ENCODE measurements around the gene ATXN2.
"Not testable (repeated sequence)": the region's sequence is repeated elsewhere in the genome, so short reads cannot be mapped to it uniquely, and the experiment has no call there.

ATXN2 gene

GRCh38 chr12:111586986-111587385 lies 12.1 kb downstream of the ATXN2 start:
- no peaks in the 10 kb centered on the region for H3K9me3 ChIP-seq (ENCODE audit: control insufficient read depth in 1 of 2, low read length in 2 of 2)
- H3K4me3 ChIP-seq (ENCODE audit: low read depth in 1 of 2, low read length in 2 of 2): no peak overlapping the region
- no peaks in the 10 kb centered on the region for H3K36me3 ChIP-seq (ENCODE audit: control insufficient read depth in 1 of 2, insufficient read depth in 2 of 2, low read length in 2 of 2)
- H3K27ac ChIP-seq (ENCODE audit: low read depth, low read length): no peak overlapping the region
- no peaks in the 10 kb centered on the region for H3K27me3 ChIP-seq (ENCODE audit: control insufficient read depth in 1 of 2, insufficient read depth in 2 of 2, low read length in 2 of 2)
- H3K9ac ChIP-seq (ENCODE audit: low read depth in 1 of 2, low read length in 2 of 2): no peak overlapping the region
- H3K4me1 ChIP-seq (ENCODE audit: control insufficient read depth in 1 of 2, insufficient read depth in 2 of 2, low read length in 2 of 2): no peaks in the 10 kb centered on the region

- no peak overlapping the region for H3K27ac ChIP-seq (ENCODE audit: low read depth, low read length)
- H3K4me1 ChIP-seq (ENCODE audit: control insufficient read depth in 1 of 2, insufficient read depth in 2 of 2, low read length in 2 of 2): no peaks in the 10 kb centered on the region
- no peaks in the 10 kb centered on the region for H3K9me3 ChIP-seq (ENCODE audit: control insufficient read depth in 1 of 2, low read length in 2 of 2)
- no peaks in the 10 kb centered on the region for H3K36me3 ChIP-seq (ENCODE audit: control insufficient read depth in 1 of 2, insufficient read depth in 2 of 2, low read length in 2 of 2)
- no peak overlapping the region for H3K4me3 ChIP-seq (ENCODE audit: low read depth in 1 of 2, low read length in 2 of 2)
- no peaks in the 10 kb centered on the region for H3K27me3 ChIP-seq (ENCODE audit: control insufficient read depth in 1 of 2, insufficient read depth in 2 of 2, low read length in 2 of 2)
- no peak overlapping the region for H3K9ac ChIP-seq (ENCODE audit: low read depth in 1 of 2, low read length in 2 of 2)
Observed at GRCh38 chr12:111585690-111586089, 13.4 kb downstream of the ATXN2 start.

GRCh38 chr12:111584959-111585358 lies 14.2 kb downstream of the ATXN2 start:
- H3K27me3 ChIP-seq (ENCODE audit: control insufficient read depth in 1 of 2, insufficient read depth in 2 of 2, low read length in 2 of 2): no peaks in the 10 kb centered on the region
- H3K9ac ChIP-seq (ENCODE audit: low read depth in 1 of 2, low read length in 2 of 2): no peak overlapping the region
- peaks cover 0 to under 1% of the 10 kb centered on the region in 2 donors for H3K36me3 ChIP-seq (ENCODE audit: control insufficient read depth in 1 of 2, insufficient read depth in 2 of 2, low read length in 2 of 2)
- H3K4me1 ChIP-seq (ENCODE audit: control insufficient read depth in 1 of 2, insufficient read depth in 2 of 2, low read length in 2 of 2): no peaks in the 10 kb centered on the region
- no peak overlapping the region for H3K27ac ChIP-seq (ENCODE audit: low read depth, low read length)
- no peak overlapping the region for H3K4me3 ChIP-seq (ENCODE audit: low read depth in 1 of 2, low read length in 2 of 2)
- H3K9me3 ChIP-seq (ENCODE audit: control insufficient read depth in 1 of 2, low read length in 2 of 2): no peaks in the 10 kb centered on the region

GRCh38 chr12:111583506-111583905 lies 15.6 kb downstream of the ATXN2 start:
- not testable (repeated sequence) for H3K4me3 ChIP-seq (ENCODE audit: low read depth in 1 of 2, low read length in 2 of 2); H3K9me3 ChIP-seq (ENCODE audit: control insufficient read depth in 1 of 2, low read length in 2 of 2); H3K9ac ChIP-seq (ENCODE audit: low read depth in 1 of 2, low read length in 2 of 2); H3K27me3 ChIP-seq (ENCODE audit: control insufficient read depth in 1 of 2, insufficient read depth in 2 of 2, low read length in 2 of 2); H3K36me3 ChIP-seq (ENCODE audit: control insufficient read depth in 1 of 2, insufficient read depth in 2 of 2, low read length in 2 of 2); H3K27ac ChIP-seq (ENCODE audit: low read depth, low read length); H3K4me1 ChIP-seq (ENCODE audit: control insufficient read depth in 1 of 2, insufficient read depth in 2 of 2, low read length in 2 of 2)

- no peak overlapping the region for H3K27ac ChIP-seq (ENCODE audit: low read depth, low read length)
- no peaks in the 10 kb centered on the region for H3K27me3 ChIP-seq (ENCODE audit: control insufficient read depth in 1 of 2, insufficient read depth in 2 of 2, low read length in 2 of 2)
- no peak overlapping the region for H3K9ac ChIP-seq (ENCODE audit: low read depth in 1 of 2, low read length in 2 of 2)
- H3K4me3 ChIP-seq (ENCODE audit: low read depth in 1 of 2, low read length in 2 of 2): no peak overlapping the region
- H3K36me3 ChIP-seq (ENCODE audit: control insufficient read depth in 1 of 2, insufficient read depth in 2 of 2, low read length in 2 of 2): peaks cover 0 to 2% of the 10 kb centered on the region in 2 donors
- H3K4me1 ChIP-seq (ENCODE audit: control insufficient read depth in 1 of 2, insufficient read depth in 2 of 2, low read length in 2 of 2): no peaks in the 10 kb centered on the region
- no peaks in the 10 kb centered on the region for H3K9me3 ChIP-seq (ENCODE audit: control insufficient read depth in 1 of 2, low read length in 2 of 2)
Observed at GRCh38 chr12:111582133-111582747, 16.9 kb downstream of the ATXN2 start.

- Histone ChIP-seq H3K27ac (ENCODE audit: low read depth, low read length) (no peak overlapping the region), H3K4me1 (ENCODE audit: control insufficient read depth in 1 of 2, insufficient read depth in 2 of 2, low read length in 2 of 2) (no peaks in the 10 kb centered on the region), H3K9me3 (ENCODE audit: control insufficient read depth in 1 of 2, low read length in 2 of 2) (no peaks in the 10 kb centered on the region)
Observed at GRCh38 chr12:111581434-111582132, 17.5 kb downstream of the ATXN2 start.

GRCh38 chr12:111580737-111581136 lies 18.4 kb downstream of the ATXN2 start:
- no peak overlapping the region for H3K4me3 ChIP-seq (ENCODE audit: low read depth in 1 of 2, low read length in 2 of 2)
- no peak overlapping the region for H3K9ac ChIP-seq (ENCODE audit: low read depth in 1 of 2, low read length in 2 of 2)
- peaks cover 0 to 2% of the 10 kb centered on the region in 2 donors for H3K36me3 ChIP-seq (ENCODE audit: control insufficient read depth in 1 of 2, insufficient read depth in 2 of 2, low read length in 2 of 2)
- no peaks in the 10 kb centered on the region for H3K9me3 ChIP-seq (ENCODE audit: control insufficient read depth in 1 of 2, low read length in 2 of 2)
- no peaks in the 10 kb centered on the region for H3K4me1 ChIP-seq (ENCODE audit: control insufficient read depth in 1 of 2, insufficient read depth in 2 of 2, low read length in 2 of 2)
- no peaks in the 10 kb centered on the region for H3K27me3 ChIP-seq (ENCODE audit: control insufficient read depth in 1 of 2, insufficient read depth in 2 of 2, low read length in 2 of 2)
- no peak overlapping the region for H3K27ac ChIP-seq (ENCODE audit: low read depth, low read length)

More at GRCh38 chr12:111581434-111582132, 17.5 kb downstream of the ATXN2 start:
- Histone ChIP-seq H3K4me3 (ENCODE audit: low read depth in 1 of 2, low read length in 2 of 2) (no peak overlapping the region), H3K27me3 (ENCODE audit: control insufficient read depth in 1 of 2, insufficient read depth in 2 of 2, low read length in 2 of 2) (no peaks in the 10 kb centered on the region), H3K9ac (ENCODE audit: low read depth in 1 of 2, low read length in 2 of 2) (no peak overlapping the region), H3K36me3 (ENCODE audit: control insufficient read depth in 1 of 2, insufficient read depth in 2 of 2, low read length in 2 of 2) (peaks cover 0 to 2% of the 10 kb centered on the region in 2 donors)

GRCh38 chr12:111580119-111580425 lies 19.0 kb downstream of the ATXN2 start:
- Histone ChIP-seq H3K4me3 (ENCODE audit: low read depth in 1 of 2, low read length in 2 of 2) (no peak overlapping the region), H3K4me1 (ENCODE audit: control insufficient read depth in 1 of 2, insufficient read depth in 2 of 2, low read length in 2 of 2) (no peaks in the 10 kb centered on the region), H3K27ac (ENCODE audit: low read depth, low read length) (no peak overlapping the region), H3K36me3 (ENCODE audit: control insufficient read depth in 1 of 2, insufficient read depth in 2 of 2, low read length in 2 of 2) (peaks cover 0 to 2% of the 10 kb centered on the region in 2 donors), H3K9me3 (ENCODE audit: control insufficient read depth in 1 of 2, low read length in 2 of 2) (no peaks in the 10 kb centered on the region), H3K9ac (ENCODE audit: low read depth in 1 of 2, low read length in 2 of 2) (no peak overlapping the region), H3K27me3 (ENCODE audit: control insufficient read depth in 1 of 2, insufficient read depth in 2 of 2, low read length in 2 of 2) (no peaks in the 10 kb centered on the region)

GRCh38 chr12:111578971-111579340 lies 20.2 kb downstream of the ATXN2 start:
- H3K36me3 ChIP-seq (ENCODE audit: control insufficient read depth in 1 of 2, insufficient read depth in 2 of 2, low read length in 2 of 2): peaks cover 0 to 2% of the 10 kb centered on the region in 2 donors
- H3K9me3 ChIP-seq (ENCODE audit: control insufficient read depth in 1 of 2, low read length in 2 of 2): no peaks in the 10 kb centered on the region
- no peak overlapping the region for H3K4me3 ChIP-seq (ENCODE audit: low read depth in 1 of 2, low read length in 2 of 2)
- H3K4me1 ChIP-seq (ENCODE audit: control insufficient read depth in 1 of 2, insufficient read depth in 2 of 2, low read length in 2 of 2): no peaks in the 10 kb centered on the region
- H3K9ac ChIP-seq (ENCODE audit: low read depth in 1 of 2, low read length in 2 of 2): no peak overlapping the region
- no peaks in the 10 kb centered on the region for H3K27me3 ChIP-seq (ENCODE audit: control insufficient read depth in 1 of 2, insufficient read depth in 2 of 2, low read length in 2 of 2)
- no peak overlapping the region for H3K27ac ChIP-seq (ENCODE audit: low read depth, low read length)

GRCh38 chr12:111578276-111578970 lies 20.7 kb downstream of the ATXN2 start:
- Histone ChIP-seq H3K4me1 (ENCODE audit: control insufficient read depth in 1 of 2, insufficient read depth in 2 of 2, low read length in 2 of 2) (no peaks in the 10 kb centered on the region), H3K9ac (ENCODE audit: low read depth in 1 of 2, low read length in 2 of 2) (no peak overlapping the region), H3K27me3 (ENCODE audit: control insufficient read depth in 1 of 2, insufficient read depth in 2 of 2, low read length in 2 of 2) (no peaks in the 10 kb centered on the region), H3K9me3 (ENCODE audit: control insufficient read depth in 1 of 2, low read length in 2 of 2) (no peaks in the 10 kb centered on the region), H3K4me3 (ENCODE audit: low read depth in 1 of 2, low read length in 2 of 2) (no peak overlapping the region), H3K36me3 (ENCODE audit: control insufficient read depth in 1 of 2, insufficient read depth in 2 of 2, low read length in 2 of 2) (peaks cover 0 to 2% of the 10 kb centered on the region in 2 donors), H3K27ac (ENCODE audit: low read depth, low read length) (no peak overlapping the region)
